ENCODE measurements around the gene MEX3C.

DNA sequence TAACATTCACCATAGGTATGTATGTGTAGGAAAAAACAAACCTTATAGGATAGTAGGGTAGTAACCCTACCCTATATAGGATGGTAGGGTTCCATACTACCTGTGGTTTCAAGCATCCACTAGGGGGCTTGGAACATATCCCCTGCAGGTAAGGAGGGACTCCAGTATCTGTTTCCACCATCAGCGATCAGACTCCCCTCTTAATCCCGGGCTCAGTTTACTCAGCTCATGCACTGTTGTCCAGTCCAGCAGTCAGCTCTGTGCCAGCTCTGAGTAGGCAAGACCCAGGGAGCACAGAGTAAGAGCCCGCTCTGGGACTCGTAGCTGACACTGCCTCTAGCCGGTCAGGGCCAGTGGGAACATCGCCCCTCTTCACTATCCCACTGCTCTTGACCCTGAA, 61.7 kb downstream of the MEX3C start:
- TF ChIP-seq, protein P1, sequence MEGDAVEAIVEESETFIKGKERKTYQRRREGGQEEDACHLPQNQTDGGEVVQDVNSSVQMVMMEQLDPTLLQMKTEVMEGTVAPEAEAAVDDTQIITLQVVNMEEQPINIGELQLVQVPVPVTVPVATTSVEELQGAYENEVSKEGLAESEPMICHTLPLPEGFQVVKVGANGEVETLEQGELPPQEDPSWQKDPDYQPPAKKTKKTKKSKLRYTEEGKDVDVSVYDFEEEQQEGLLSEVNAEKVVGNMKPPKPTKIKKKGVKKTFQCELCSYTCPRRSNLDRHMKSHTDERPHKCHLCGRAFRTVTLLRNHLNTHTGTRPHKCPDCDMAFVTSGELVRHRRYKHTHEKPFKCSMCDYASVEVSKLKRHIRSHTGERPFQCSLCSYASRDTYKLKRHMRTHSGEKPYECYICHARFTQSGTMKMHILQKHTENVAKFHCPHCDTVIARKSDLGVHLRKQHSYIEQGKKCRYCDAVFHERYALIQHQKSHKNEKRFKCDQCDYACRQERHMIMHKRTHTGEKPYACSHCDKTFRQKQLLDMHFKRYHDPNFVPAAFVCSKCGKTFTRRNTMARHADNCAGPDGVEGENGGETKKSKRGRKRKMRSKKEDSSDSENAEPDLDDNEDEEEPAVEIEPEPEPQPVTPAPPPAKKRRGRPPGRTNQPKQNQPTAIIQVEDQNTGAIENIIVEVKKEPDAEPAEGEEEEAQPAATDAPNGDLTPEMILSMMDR (IDR thresholded peaks at IDR 0.05; ENCODE audit: insufficient read depth, low read length, poor library complexity, severe bottlenecking) = peak; percentile 63
- no peak for TF ChIP-seq EZH2phosphoT487 (conservative IDR thresholded peaks at IDR 0.05; ENCODE audit: low read length)

Measured in SU-DHL-6 (cell line).